ENCODE data around the gene FANCI.

DNA sequence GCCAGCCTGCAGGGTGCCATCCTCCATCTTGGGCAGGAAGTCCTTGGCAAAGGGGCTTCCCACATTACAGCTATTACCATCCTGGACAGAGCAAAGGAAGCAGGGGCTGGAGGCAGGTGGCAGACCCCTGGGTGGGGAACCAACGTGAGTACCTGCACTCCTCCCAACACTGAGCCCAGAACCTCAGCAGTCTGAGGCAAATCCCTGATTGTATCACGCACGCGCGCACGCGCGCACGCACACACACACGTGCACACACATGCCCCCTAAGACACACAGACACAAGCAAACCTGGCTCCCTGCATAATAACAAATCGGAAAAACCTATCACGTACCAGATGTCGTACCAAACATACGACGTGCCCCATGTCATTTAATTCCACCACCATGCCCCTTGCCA is 79.0 kb downstream of the FANCI start:
- TF ChIP-seq SKI (IDR thresholded peaks at IDR 0.05; ENCODE audit: partially characterized antibody) = no peak
- TF ChIP-seq ELF3 (CRISPR knock-in tag; IDR thresholded peaks at IDR 0.05) = no peak
- TF ChIP-seq, protein P1, sequence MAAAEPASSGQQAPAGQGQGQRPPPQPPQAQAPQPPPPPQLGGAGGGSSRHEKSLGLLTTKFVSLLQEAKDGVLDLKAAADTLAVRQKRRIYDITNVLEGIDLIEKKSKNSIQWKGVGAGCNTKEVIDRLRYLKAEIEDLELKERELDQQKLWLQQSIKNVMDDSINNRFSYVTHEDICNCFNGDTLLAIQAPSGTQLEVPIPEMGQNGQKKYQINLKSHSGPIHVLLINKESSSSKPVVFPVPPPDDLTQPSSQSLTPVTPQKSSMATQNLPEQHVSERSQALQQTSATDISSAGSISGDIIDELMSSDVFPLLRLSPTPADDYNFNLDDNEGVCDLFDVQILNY (CRISPR knock-in tag; conservative IDR thresholded peaks at IDR 0.05) = no peak
- TF ChIP-seq RFX5 (IDR thresholded peaks at IDR 0.05; ENCODE audit: low read depth, low read length) = no peak
- TF ChIP-seq EZH2 (conservative IDR thresholded peaks at IDR 0.05; ENCODE audit: low read depth, low read length) = no peak
- TF ChIP-seq MAZ (IDR thresholded peaks at IDR 0.05; ENCODE audit: borderline replicate concordance, low read depth, low read length) = no peak
- TF ChIP-seq MAZ (CRISPR knock-in tag; IDR thresholded peaks at IDR 0.05; ENCODE audit: low read depth) = no peak
- TF ChIP-seq CHD2 (IDR thresholded peaks at IDR 0.05; ENCODE audit: low read depth, low read length) = no peak
- TF ChIP-seq EP300 (IDR thresholded peaks at IDR 0.05; ENCODE audit: low read depth in 2 of 2, low read length in 2 of 2) = no peak
- TF ChIP-seq EP300 (CRISPR knock-in tag; IDR thresholded peaks at IDR 0.05; ENCODE audit: borderline replicate concordance) = no peak
- TF ChIP-seq, protein P2, sequence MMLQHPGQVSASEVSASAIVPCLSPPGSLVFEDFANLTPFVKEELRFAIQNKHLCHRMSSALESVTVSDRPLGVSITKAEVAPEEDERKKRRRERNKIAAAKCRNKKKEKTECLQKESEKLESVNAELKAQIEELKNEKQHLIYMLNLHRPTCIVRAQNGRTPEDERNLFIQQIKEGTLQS (CRISPR knock-in tag; IDR thresholded peaks at IDR 0.05) = no peak
- no peak for TF ChIP-seq ETV6 (CRISPR knock-in tag; conservative IDR thresholded peaks at IDR 0.05)
- TF ChIP-seq, protein P3, sequence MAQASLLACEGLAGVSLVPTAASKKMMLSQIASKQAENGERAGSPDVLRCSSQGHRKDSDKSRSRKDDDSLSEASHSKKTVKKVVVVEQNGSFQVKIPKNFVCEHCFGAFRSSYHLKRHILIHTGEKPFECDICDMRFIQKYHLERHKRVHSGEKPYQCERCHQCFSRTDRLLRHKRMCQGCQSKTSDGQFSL (CRISPR knock-in tag; IDR thresholded peaks at IDR 0.05) = no peak
- TF ChIP-seq, protein P4, sequence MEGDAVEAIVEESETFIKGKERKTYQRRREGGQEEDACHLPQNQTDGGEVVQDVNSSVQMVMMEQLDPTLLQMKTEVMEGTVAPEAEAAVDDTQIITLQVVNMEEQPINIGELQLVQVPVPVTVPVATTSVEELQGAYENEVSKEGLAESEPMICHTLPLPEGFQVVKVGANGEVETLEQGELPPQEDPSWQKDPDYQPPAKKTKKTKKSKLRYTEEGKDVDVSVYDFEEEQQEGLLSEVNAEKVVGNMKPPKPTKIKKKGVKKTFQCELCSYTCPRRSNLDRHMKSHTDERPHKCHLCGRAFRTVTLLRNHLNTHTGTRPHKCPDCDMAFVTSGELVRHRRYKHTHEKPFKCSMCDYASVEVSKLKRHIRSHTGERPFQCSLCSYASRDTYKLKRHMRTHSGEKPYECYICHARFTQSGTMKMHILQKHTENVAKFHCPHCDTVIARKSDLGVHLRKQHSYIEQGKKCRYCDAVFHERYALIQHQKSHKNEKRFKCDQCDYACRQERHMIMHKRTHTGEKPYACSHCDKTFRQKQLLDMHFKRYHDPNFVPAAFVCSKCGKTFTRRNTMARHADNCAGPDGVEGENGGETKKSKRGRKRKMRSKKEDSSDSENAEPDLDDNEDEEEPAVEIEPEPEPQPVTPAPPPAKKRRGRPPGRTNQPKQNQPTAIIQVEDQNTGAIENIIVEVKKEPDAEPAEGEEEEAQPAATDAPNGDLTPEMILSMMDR (CRISPR knock-in tag; IDR thresholded peaks at IDR 0.05) = no peak

All from HepG2 (cell line).